ENCODE measurements around the gene ANKRD53. TPM values are rescaled to one million over a fixed set of nuclear protein-coding genes. Genes with fewer than 3 reads are reported as not detected.

Gene ANKRD53
- polyA plus RNA-seq, 1 of the 3 experiments (the other 2 are of a cell fraction), result 0.58 TPM

- Histone ChIP-seq H3K27me3 (ENCODE audit: insufficient read depth) (no peaks in the 10 kb centered on the region), H3K27ac (ENCODE audit: low read depth in 2 of 2, low read length in 1 of 2) (no peak within 1 kb of the TSS), H3K4me1 (ENCODE audit: control insufficient read depth in 1 of 2, insufficient read depth in 2 of 2, low read depth in 1 of 2, low read length in 1 of 2) (peaks cover 0 to 5% of the 10 kb centered on the region in 2 experiments; a peak in 1 of 4 replicates), H3K9me2 (no peaks in the 10 kb centered on the region), H3K4me3 (ENCODE audit: low read depth in 2 of 2, low read length in 1 of 2) (no peak within 1 kb of the TSS), H3F3A (replicated peaks; ENCODE audit: insufficient read depth) (no peaks in the 10 kb centered on the region), H3K9me3 (no peaks in the 10 kb centered on the region), H3K4me2 (no peak within 1 kb of the TSS), H4K20me1 (ENCODE audit: insufficient read depth) (no peaks in the 10 kb centered on the region), H3K79me2 (ENCODE audit: insufficient read depth) (no peaks in the 10 kb centered on the region), H3K9ac (no peak within 1 kb of the TSS), H3K36me3 (replicated peaks in 1 of 2; ENCODE audit: control insufficient read depth in 1 of 2, insufficient read depth in 2 of 2, low read length in 1 of 2) (no peaks in the 10 kb centered on the region), H2AFZ (ENCODE audit: low read depth) (no peak within 1 kb of the TSS)
- CTCF ChIA-PET, result interaction anchor here (1.1 to 7.5 kb wide), 4 partner anchors 11 to 63 kb away, joined by 3 to 79 read pairs (median 15); no protein-coding TSS in a partner anchor
- TF ChIP-seq POLR2AphosphoS5 (IDR thresholded peaks at IDR 0.05; ENCODE audit: low read depth, low read length) (no peak), YY1 (IDR thresholded peaks at IDR 0.05; ENCODE audit: low read depth) (no peak), GATA2 (CRISPR knock-in tag; IDR thresholded peaks at IDR 0.05) (no peak), EZH2phosphoT487 (IDR thresholded peaks at IDR 0.05; ENCODE audit: borderline replicate concordance, low read depth) (no peak), USF2 (IDR thresholded peaks at IDR 0.05; ENCODE audit: borderline replicate concordance, low read depth, low read length) (no peak), SIN3A (IDR thresholded peaks at IDR 0.05; ENCODE audit: borderline replicate concordance, low read depth, low read length) (no peak), PBX3 (IDR thresholded peaks at IDR 0.05) (no peak), RFX5 (IDR thresholded peaks at IDR 0.05; ENCODE audit: low read length) (no peak), JUND (IDR thresholded peaks at IDR 0.05) (no peak), TCF12 (IDR thresholded peaks at IDR 0.05) (no peak), REST (IDR thresholded peaks at IDR 0.05; ENCODE audit: low read depth, low read length) (no peak), ELF1 (IDR thresholded peaks at IDR 0.05) (no peak), MEF2A (IDR thresholded peaks at IDR 0.05; ENCODE audit: borderline replicate concordance, low read depth) (no peak), FOSL2 (IDR thresholded peaks at IDR 0.05; ENCODE audit: borderline replicate concordance, low read depth) (no peak)
- TF ChIP-seq, protein P1, sequence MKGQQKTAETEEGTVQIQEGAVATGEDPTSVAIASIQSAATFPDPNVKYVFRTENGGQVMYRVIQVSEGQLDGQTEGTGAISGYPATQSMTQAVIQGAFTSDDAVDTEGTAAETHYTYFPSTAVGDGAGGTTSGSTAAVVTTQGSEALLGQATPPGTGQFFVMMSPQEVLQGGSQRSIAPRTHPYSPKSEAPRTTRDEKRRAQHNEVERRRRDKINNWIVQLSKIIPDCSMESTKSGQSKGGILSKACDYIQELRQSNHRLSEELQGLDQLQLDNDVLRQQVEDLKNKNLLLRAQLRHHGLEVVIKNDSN (IDR thresholded peaks at IDR 0.05; ENCODE audit: borderline replicate concordance, low read depth), result no peak
- POLR2A ChIA-PET, result no interaction called here
- DNase-seq, result no peak
- 73% methylated on average over 5 of the region's 14 CpGs for WGBS (ENCODE audit: low lambda C conversion rate)
These were observed 42.8 kb upstream of the ANKRD53 start, which contains the start of gene ATP6V1B1 for GRCh38 chr2:70935468-70936164. Gene ATP6V1B1, plus strand, starts transcription at chr2:70935900. Its CDS starts 55 bp downstream, at chr2:70935955.
